GM12878 (cell line): ENCODE measurements around the gene BEST4.

Source experiments
- CREB1 ChIP-seq: IDR thresholded peaks from 2 replicates; pipeline ENCODE4 v1.6.1; 2012; ENCODE audit warnings: low read depth, mild to moderate bottlenecking, inconsistent platforms
- NFIC ChIP-seq: IDR thresholded peaks from 2 replicates; pipeline ENCODE4 v1.6.1; 2012; ENCODE audit warnings: low read depth, mild to moderate bottlenecking, inconsistent platforms, low read length, moderate library complexity
- PRDM15 ChIP-seq: fragments of 450-650 bp; formaldehyde crosslinking; IDR thresholded peaks from 2 replicates; pipeline ENCODE4 v1.4.0; 2020; ENCODE audit warnings: mild to moderate bottlenecking, moderate library complexity
- TBL1XR1 ChIP-seq: IDR thresholded peaks from 2 replicates; pipeline ENCODE4 v1.6.1; 2012; ENCODE audit warnings: low read depth, low read length, improper control_type of control experiment
- TF ChIP-seq, protein P1 (sequence below), 3 experiments: IDR thresholded peaks in 2 of 3; conservative IDR thresholded peaks in 1 of 3; 2 replicates each; pipeline ENCODE4 v1.5.1; 2011; ENCODE audit warnings: low read depth in 3 of 3, low read length in 3 of 3, mild to moderate bottlenecking in 3 of 3, control low read depth in 2 of 3, moderate library complexity in 2 of 3, inconsistent platforms in 1 of 3, mixed read lengths in 1 of 3; ENCODE audit not compliant: control insufficient read depth in 2 of 3, insufficient read depth in 1 of 3; ENCODE audit errors: extremely low read depth in 1 of 3
- TF ChIP-seq, protein P2 (sequence below): IDR thresholded peaks from 2 replicates; pipeline ENCODE4 v1.6.1; 2012; ENCODE audit warnings: mild to moderate bottlenecking, low read depth, low read length

DNA sequence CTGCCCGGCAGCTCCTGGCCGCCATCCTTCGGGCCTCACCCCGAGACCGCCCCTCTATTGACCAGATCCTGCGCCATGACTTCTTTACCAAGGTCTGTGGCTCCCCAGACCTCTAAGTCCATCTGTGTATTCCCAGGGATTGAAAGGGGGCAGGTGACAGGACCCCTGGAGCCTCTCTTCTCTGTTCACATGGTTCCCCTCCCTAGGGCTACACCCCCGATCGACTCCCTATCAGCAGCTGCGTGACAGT is 15.0 kb upstream of the BEST4 start:
- TF ChIP-seq, protein P1, sequence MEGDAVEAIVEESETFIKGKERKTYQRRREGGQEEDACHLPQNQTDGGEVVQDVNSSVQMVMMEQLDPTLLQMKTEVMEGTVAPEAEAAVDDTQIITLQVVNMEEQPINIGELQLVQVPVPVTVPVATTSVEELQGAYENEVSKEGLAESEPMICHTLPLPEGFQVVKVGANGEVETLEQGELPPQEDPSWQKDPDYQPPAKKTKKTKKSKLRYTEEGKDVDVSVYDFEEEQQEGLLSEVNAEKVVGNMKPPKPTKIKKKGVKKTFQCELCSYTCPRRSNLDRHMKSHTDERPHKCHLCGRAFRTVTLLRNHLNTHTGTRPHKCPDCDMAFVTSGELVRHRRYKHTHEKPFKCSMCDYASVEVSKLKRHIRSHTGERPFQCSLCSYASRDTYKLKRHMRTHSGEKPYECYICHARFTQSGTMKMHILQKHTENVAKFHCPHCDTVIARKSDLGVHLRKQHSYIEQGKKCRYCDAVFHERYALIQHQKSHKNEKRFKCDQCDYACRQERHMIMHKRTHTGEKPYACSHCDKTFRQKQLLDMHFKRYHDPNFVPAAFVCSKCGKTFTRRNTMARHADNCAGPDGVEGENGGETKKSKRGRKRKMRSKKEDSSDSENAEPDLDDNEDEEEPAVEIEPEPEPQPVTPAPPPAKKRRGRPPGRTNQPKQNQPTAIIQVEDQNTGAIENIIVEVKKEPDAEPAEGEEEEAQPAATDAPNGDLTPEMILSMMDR (IDR thresholded peaks at IDR 0.05 in 2 of 3, conservative IDR thresholded peaks at IDR 0.05 in 1 of 3; ENCODE audit: control insufficient read depth in 2 of 3, extremely low read depth in 1 of 3, insufficient read depth in 1 of 3, low read depth in 3 of 3, low read length in 3 of 3) = no peak
- no peak for TF ChIP-seq TBL1XR1
- TF ChIP-seq, protein P2, sequence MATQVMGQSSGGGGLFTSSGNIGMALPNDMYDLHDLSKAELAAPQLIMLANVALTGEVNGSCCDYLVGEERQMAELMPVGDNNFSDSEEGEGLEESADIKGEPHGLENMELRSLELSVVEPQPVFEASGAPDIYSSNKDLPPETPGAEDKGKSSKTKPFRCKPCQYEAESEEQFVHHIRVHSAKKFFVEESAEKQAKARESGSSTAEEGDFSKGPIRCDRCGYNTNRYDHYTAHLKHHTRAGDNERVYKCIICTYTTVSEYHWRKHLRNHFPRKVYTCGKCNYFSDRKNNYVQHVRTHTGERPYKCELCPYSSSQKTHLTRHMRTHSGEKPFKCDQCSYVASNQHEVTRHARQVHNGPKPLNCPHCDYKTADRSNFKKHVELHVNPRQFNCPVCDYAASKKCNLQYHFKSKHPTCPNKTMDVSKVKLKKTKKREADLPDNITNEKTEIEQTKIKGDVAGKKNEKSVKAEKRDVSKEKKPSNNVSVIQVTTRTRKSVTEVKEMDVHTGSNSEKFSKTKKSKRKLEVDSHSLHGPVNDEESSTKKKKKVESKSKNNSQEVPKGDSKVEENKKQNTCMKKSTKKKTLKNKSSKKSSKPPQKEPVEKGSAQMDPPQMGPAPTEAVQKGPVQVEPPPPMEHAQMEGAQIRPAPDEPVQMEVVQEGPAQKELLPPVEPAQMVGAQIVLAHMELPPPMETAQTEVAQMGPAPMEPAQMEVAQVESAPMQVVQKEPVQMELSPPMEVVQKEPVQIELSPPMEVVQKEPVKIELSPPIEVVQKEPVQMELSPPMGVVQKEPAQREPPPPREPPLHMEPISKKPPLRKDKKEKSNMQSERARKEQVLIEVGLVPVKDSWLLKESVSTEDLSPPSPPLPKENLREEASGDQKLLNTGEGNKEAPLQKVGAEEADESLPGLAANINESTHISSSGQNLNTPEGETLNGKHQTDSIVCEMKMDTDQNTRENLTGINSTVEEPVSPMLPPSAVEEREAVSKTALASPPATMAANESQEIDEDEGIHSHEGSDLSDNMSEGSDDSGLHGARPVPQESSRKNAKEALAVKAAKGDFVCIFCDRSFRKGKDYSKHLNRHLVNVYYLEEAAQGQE = no peak
- TF ChIP-seq PRDM15 (CRISPR knock-in tag) = no peak
- no peak for TF ChIP-seq NFIC
- no peak for TF ChIP-seq CREB1
